K562 (cell line): ENCODE data around the gene TRABD2B.

Experiments used
- CEBPG ChIP-seq, 3 experiments: fragments of 200-800 bp in 1 of 3; sonication (Bioruptor generic) in 1 of 3; sonication (generic) in 1 of 3; formaldehyde crosslinking in 1 of 3; IDR thresholded peaks in 2 of 3; conservative IDR thresholded peaks in 1 of 3; 2 replicates each; pipeline versions ENCODE4 v1.6.1 to v1.8.0; 2016 to 2022; ENCODE audit warnings: missing compliant biosample characterization in 2 of 3, missing genetic modification characterization in 2 of 3, mild to moderate bottlenecking in 1 of 3, missing genetic modification reagents in 1 of 3
- CREB1 ChIP-seq, 2 experiments: sonication (generic) in 1 of 2; formaldehyde crosslinking in 1 of 2; IDR thresholded peaks; 2 replicates each; pipeline versions ENCODE4 v1.6.1 to v1.8.0; 2012 to 2022; ENCODE audit warnings: inconsistent platforms in 1 of 2, mild to moderate bottlenecking in 1 of 2, missing genetic modification reagents in 1 of 2, moderate library complexity in 1 of 2
- DNMT1 ChIP-seq: fragments of 450-650 bp; IDR thresholded peaks from 2 replicates; pipeline ENCODE4 v1.6.1; 2016; ENCODE audit warnings: antibody characterized with exemption, mild to moderate bottlenecking
- MYC ChIP-seq, 2 experiments: fragments of 250-450 bp in 1 of 2; sonication (Bioruptor Pico) in 1 of 2; IDR thresholded peaks; 2 replicates each; pipeline versions ENCODE4 v1.5.1 to v1.6.1; 2012 to 2021; ENCODE audit warnings: low read depth in 2 of 2, borderline replicate concordance in 1 of 2, improper control_type of control experiment in 1 of 2, low read length in 1 of 2, mild to moderate bottlenecking in 1 of 2, moderate library complexity in 1 of 2
- SIRT6 ChIP-seq: IDR thresholded peaks from one replicate; pipeline ENCODE4 v1.6.1; 2012; ENCODE audit warnings: low read depth, mild to moderate bottlenecking, control low read depth, inconsistent platforms, low read length, moderate library complexity
- STAT5A ChIP-seq: IDR thresholded peaks from 2 replicates; pipeline ENCODE4 v1.6.1; 2012; ENCODE audit warnings: low read length, inconsistent platforms, borderline replicate concordance
- ZNF76 ChIP-seq: fragments of 250-450 bp; sonication (Bioruptor Pico); IDR thresholded peaks from 2 replicates; pipeline ENCODE4 v1.4.0; 2020; ENCODE audit warnings: mild to moderate bottlenecking, moderate library complexity, borderline replicate concordance
- TF ChIP-seq, protein P1 (sequence below), 3 experiments: IDR thresholded peaks in 2 of 3; conservative IDR thresholded peaks in 1 of 3; 2 replicates each; pipeline ENCODE4 v1.5.1; 2011 to 2012; ENCODE audit warnings: low read length in 3 of 3, mild to moderate bottlenecking in 3 of 3, control low read depth in 2 of 3, improper control_type of control experiment in 1 of 3, inconsistent platforms in 1 of 3, low read depth in 1 of 3, mixed read lengths in 1 of 3, moderate library complexity in 1 of 3; ENCODE audit not compliant: insufficient read depth in 2 of 3
- TF ChIP-seq, protein P2 (sequence below), 2 experiments: fragments of 450-650 bp in 1 of 2; sonication (generic) in 1 of 2; formaldehyde crosslinking in 1 of 2; IDR thresholded peaks in 1 of 2; conservative IDR thresholded peaks in 1 of 2; 2 replicates each; pipeline versions ENCODE4 v1.6.1 to v1.8.1; 2016 to 2023; ENCODE audit warnings: mild to moderate bottlenecking in 2 of 2, moderate library complexity in 2 of 2, inconsistent platforms in 1 of 2, missing genetic modification reagents in 1 of 2

DNA sequence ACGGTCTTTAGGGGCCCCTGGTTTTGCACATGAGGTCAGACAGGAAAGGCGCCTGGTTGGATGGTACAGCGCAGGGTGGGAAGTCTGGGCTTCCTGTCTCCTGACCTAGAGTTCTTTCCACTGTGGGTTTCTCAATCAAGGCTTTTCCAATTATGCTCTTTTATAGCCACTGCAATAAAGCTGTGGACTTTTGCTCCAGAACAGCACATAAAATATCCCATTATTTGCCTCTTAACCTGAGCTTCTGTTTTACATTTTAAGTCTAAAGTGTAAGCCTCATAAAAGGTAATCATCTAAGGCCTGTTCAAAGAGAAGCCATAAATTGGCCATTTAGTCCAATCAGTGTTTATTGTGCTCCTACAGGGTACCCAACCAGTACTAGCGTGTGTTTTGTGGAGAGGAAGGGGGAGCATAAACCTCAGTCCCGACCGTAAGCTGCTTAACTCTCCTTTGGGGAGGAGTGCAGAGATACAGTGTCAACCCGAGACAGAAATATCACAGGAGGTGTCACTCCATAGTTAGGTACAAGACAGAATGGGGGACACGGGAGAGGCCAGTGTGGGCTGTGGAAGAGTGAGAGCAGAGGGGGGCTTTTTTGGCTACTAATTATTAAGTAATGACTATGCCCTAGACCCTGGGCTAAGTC is 270.0 kb downstream of the TRABD2B start:
- TF ChIP-seq MYC (IDR thresholded peaks at IDR 0.05; ENCODE audit: low read depth, low read length) (no peak), MYC (CRISPR knock-in tag; IDR thresholded peaks at IDR 0.05; ENCODE audit: borderline replicate concordance, low read depth) (no peak), SIRT6 (no peak), ZNF76 (CRISPR knock-in tag) (no peak), DNMT1 (no peak), STAT5A (no peak), CEBPG (CRISPR knock-in tag; IDR thresholded peaks at IDR 0.05) (no peak), CEBPG (tag; conservative IDR thresholded peaks at IDR 0.05 in 1 of 2, IDR thresholded peaks at IDR 0.05 in 1 of 2) (no peak), CREB1 (IDR thresholded peaks at IDR 0.05) (no peak), CREB1 (CRISPR knock-in tag; IDR thresholded peaks at IDR 0.05) (no peak)
- TF ChIP-seq, protein P1, sequence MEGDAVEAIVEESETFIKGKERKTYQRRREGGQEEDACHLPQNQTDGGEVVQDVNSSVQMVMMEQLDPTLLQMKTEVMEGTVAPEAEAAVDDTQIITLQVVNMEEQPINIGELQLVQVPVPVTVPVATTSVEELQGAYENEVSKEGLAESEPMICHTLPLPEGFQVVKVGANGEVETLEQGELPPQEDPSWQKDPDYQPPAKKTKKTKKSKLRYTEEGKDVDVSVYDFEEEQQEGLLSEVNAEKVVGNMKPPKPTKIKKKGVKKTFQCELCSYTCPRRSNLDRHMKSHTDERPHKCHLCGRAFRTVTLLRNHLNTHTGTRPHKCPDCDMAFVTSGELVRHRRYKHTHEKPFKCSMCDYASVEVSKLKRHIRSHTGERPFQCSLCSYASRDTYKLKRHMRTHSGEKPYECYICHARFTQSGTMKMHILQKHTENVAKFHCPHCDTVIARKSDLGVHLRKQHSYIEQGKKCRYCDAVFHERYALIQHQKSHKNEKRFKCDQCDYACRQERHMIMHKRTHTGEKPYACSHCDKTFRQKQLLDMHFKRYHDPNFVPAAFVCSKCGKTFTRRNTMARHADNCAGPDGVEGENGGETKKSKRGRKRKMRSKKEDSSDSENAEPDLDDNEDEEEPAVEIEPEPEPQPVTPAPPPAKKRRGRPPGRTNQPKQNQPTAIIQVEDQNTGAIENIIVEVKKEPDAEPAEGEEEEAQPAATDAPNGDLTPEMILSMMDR (IDR thresholded peaks at IDR 0.05 in 2 of 3, conservative IDR thresholded peaks at IDR 0.05 in 1 of 3; ENCODE audit: insufficient read depth in 2 of 3, low read depth in 1 of 3, low read length in 3 of 3): no peak
- TF ChIP-seq, protein P2, sequence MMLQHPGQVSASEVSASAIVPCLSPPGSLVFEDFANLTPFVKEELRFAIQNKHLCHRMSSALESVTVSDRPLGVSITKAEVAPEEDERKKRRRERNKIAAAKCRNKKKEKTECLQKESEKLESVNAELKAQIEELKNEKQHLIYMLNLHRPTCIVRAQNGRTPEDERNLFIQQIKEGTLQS (IDR thresholded peaks at IDR 0.05): no peak
- TF ChIP-seq, protein P2 (CRISPR knock-in tag; conservative IDR thresholded peaks at IDR 0.05): no peak
